ENCODE results near the gene ADAMTS8.

The ADAMTS8 gene

GRCh38 chr11:130462931-130463330 is 34.5 kb upstream of the ADAMTS8 start:
- no peak for DNase-seq (ENCODE audit: low spot score)

GRCh38 chr11:130462101-130462885 is 33.9 kb upstream of the ADAMTS8 start:
- no peak for DNase-seq (ENCODE audit: low spot score)

GRCh38 chr11:130459521-130459920 is 31.1 kb upstream of the ADAMTS8 start:
- no peak for DNase-seq (ENCODE audit: low spot score)

GRCh38 chr11:130458410-130458729 is 30.0 kb upstream of the ADAMTS8 start:
- DNase-seq (ENCODE audit: low spot score) = no peak

GRCh38 chr11:130457623-130458409 is 29.4 kb upstream of the ADAMTS8 start:
- no peak for DNase-seq (ENCODE audit: low spot score)

- no peak for DNase-seq (ENCODE audit: low spot score)
Measured at GRCh38 chr11:130456286-130456685, 27.9 kb upstream of the ADAMTS8 start.

- DNase-seq (ENCODE audit: low spot score) = no peak
Measured at GRCh38 chr11:130455483-130456127, 27.2 kb upstream of the ADAMTS8 start.

GRCh38 chr11:130454491-130455252 is 26.3 kb upstream of the ADAMTS8 start:
- DNase-seq (ENCODE audit: low spot score) = no peak

GRCh38 chr11:130452940-130453339 is 24.5 kb upstream of the ADAMTS8 start:
- DNase-seq (ENCODE audit: low spot score) = no peak

- no peak for DNase-seq (ENCODE audit: low spot score)
Measured at GRCh38 chr11:130452176-130452575, 23.8 kb upstream of the ADAMTS8 start.

- DNase-seq (ENCODE audit: low spot score) = no peak
Measured at GRCh38 chr11:130451231-130452019, 23.0 kb upstream of the ADAMTS8 start.

GRCh38 chr11:130449996-130450769 is 21.8 kb upstream of the ADAMTS8 start:
- no peak for DNase-seq (ENCODE audit: low spot score)

GRCh38 chr11:130449310-130449990 is 21.0 kb upstream of the ADAMTS8 start:
- no peak for DNase-seq (ENCODE audit: low spot score)

GRCh38 chr11:130448416-130449309 is 20.3 kb upstream of the ADAMTS8 start, which contains the start of gene ADAMTS15:
TSS of gene ADAMTS15 (plus strand) at chr11:130448645. CDS start at chr11:130448974, 329 bp downstream.
- DNase-seq (ENCODE audit: low spot score) = peak; percentile 63

- DNase-seq (ENCODE audit: low spot score) = no peak
Measured at GRCh38 chr11:130448039-130448415, 19.6 kb upstream of the ADAMTS8 start.

GRCh38 chr11:130445788-130446187 is 17.4 kb upstream of the ADAMTS8 start:
- no peak for DNase-seq (ENCODE audit: low spot score)

- DNase-seq (ENCODE audit: low spot score) = no peak
Measured at GRCh38 chr11:130442737-130443136, 14.3 kb upstream of the ADAMTS8 start.

GRCh38 chr11:130441719-130442118 is 13.3 kb upstream of the ADAMTS8 start:
- DNase-seq (ENCODE audit: low spot score) = no peak

Data from SK-N-DZ (cell line).